ENCODE results near the gene KLHL3. TPM values are rescaled to one million over a fixed set of nuclear protein-coding genes. Genes with fewer than 3 reads are reported as not detected.

KLHL3 gene
- polyA plus RNA-seq, 1 experiment: 2.2 TPM

DNA sequence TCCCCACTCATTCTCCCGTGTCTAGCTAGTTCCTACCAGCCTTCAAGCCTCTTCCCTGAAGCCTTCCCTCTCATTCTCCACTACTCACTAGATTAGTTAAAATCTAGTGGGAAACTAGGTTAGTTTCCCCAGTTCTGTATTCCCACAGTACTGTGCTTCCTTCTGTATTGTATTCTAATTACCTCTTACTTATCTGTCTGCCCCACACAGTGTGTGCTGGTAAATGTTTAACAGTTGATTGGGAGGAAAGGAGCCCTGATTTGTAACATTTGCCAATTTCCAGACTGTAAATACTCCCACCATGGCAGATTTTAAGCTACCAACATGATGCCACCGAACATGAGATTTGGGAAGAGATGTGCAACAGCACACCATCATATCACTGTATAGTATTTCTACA, 8.3 kb downstream of the KLHL3 start:
- Histone ChIP-seq H3K9me3 (ENCODE audit: control insufficient read depth, insufficient read depth, low read length) (no peaks in the 10 kb centered on the region), H3K27me3 (ENCODE audit: control insufficient read depth, insufficient read depth, low read length) (no peaks in the 10 kb centered on the region), H3K4me3 (ENCODE audit: low read depth, low read length) (no peak overlapping the region), H3K27ac (ENCODE audit: low read depth, low read length) (no peak overlapping the region)
- DNase-seq (ENCODE audit: low read depth, low spot score): no peak
- POLR2A ChIA-PET: no interaction called here
- TF ChIP-seq, protein P1, sequence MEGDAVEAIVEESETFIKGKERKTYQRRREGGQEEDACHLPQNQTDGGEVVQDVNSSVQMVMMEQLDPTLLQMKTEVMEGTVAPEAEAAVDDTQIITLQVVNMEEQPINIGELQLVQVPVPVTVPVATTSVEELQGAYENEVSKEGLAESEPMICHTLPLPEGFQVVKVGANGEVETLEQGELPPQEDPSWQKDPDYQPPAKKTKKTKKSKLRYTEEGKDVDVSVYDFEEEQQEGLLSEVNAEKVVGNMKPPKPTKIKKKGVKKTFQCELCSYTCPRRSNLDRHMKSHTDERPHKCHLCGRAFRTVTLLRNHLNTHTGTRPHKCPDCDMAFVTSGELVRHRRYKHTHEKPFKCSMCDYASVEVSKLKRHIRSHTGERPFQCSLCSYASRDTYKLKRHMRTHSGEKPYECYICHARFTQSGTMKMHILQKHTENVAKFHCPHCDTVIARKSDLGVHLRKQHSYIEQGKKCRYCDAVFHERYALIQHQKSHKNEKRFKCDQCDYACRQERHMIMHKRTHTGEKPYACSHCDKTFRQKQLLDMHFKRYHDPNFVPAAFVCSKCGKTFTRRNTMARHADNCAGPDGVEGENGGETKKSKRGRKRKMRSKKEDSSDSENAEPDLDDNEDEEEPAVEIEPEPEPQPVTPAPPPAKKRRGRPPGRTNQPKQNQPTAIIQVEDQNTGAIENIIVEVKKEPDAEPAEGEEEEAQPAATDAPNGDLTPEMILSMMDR (IDR thresholded peaks at IDR 0.05; ENCODE audit: low read depth, low read length): no peak
- CTCF ChIA-PET: interaction anchor here (0.9 to 1.9 kb wide), 3 partner anchors 15 to 98 kb away, joined by 3 to 16 read pairs (median 5); no protein-coding TSS in a partner anchor

DNA sequence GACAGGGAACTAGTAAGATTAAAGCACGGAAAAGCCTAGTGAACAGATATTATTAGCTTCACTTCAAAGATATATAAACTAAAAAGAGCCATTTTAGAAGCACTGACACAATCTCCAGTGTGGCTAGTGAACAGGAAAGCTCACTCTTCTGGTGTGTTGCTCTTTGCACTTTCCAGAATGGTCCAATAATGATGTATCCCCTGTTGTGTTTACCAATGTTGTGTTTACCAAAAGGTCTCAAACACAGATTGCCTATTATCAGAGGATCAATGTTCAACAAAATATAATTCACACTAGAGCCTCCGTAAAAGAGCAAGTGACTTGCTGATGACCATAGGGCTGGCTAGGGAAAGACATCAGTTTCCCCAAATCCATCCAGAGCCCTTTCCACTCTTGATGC, 11.6 kb downstream of the KLHL3 start:
- TF ChIP-seq, protein P1 (IDR thresholded peaks at IDR 0.05; ENCODE audit: low read depth, low read length): no peak
- POLR2A ChIA-PET: no interaction called here
- no peak overlapping the region for H3K4me3 ChIP-seq (ENCODE audit: low read depth, low read length)
- no peak for DNase-seq (ENCODE audit: low read depth, low spot score)
- no peaks in the 10 kb centered on the region for H3K9me3 ChIP-seq (ENCODE audit: control insufficient read depth, insufficient read depth, low read length)
- H3K27me3 ChIP-seq (ENCODE audit: control insufficient read depth, insufficient read depth, low read length): no peaks in the 10 kb centered on the region
- no peak overlapping the region for H3K27ac ChIP-seq (ENCODE audit: low read depth, low read length)
- CTCF ChIA-PET: no interaction called here

DNA sequence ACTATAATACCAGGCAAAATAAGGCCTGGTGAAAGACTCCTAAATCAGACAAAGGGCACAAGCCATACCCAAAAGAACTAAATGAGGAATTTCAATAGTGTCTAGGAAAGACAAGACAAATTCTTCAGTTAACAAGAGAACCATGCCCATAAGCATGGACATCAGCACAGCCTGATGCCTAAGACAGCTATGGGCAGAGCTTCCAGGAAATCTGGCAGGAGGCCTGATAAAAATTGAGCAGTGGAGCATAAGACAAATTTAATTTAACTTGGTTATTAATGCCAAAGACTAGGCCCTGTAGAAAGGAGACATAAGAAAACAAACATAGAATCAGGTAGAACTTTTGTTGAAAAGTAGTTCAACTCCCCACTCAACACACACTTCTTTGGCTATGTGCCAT, 17.3 kb downstream of the KLHL3 start:
- CTCF ChIA-PET: no interaction called here
- H3K4me3 ChIP-seq (ENCODE audit: low read depth, low read length): no peak overlapping the region
- no peaks in the 10 kb centered on the region for H3K9me3 ChIP-seq (ENCODE audit: control insufficient read depth, insufficient read depth, low read length)
- no peaks in the 10 kb centered on the region for H3K27me3 ChIP-seq (ENCODE audit: control insufficient read depth, insufficient read depth, low read length)
- TF ChIP-seq, protein P1 (IDR thresholded peaks at IDR 0.05; ENCODE audit: low read depth, low read length): no peak
- H3K27ac ChIP-seq (ENCODE audit: low read depth, low read length): no peak overlapping the region
- DNase-seq (ENCODE audit: low read depth, low spot score): no peak
- POLR2A ChIA-PET: no interaction called here

DNA sequence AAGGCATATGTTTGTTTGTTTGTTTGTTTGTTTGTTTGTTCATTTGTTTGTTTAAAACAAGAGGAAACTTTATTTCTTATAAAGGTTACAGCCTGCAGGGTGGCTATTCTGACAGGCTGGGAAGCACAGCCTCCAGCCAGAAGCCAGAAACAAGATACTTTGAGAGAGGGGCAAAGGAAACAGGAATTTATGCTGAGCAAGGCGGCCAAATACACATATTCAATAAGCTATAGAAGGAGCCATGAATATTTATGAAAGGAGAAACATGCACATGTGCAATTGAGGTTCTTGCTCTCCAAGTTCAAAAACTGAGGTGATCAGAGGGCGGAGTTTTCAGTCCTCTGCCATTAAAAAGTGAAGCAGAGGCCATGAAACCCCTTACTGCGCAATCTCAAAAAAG, 19.6 kb downstream of the KLHL3 start:
- no peak for DNase-seq (ENCODE audit: low read depth, low spot score)
- TF ChIP-seq, protein P1 (IDR thresholded peaks at IDR 0.05; ENCODE audit: low read depth, low read length): no peak

DNA sequence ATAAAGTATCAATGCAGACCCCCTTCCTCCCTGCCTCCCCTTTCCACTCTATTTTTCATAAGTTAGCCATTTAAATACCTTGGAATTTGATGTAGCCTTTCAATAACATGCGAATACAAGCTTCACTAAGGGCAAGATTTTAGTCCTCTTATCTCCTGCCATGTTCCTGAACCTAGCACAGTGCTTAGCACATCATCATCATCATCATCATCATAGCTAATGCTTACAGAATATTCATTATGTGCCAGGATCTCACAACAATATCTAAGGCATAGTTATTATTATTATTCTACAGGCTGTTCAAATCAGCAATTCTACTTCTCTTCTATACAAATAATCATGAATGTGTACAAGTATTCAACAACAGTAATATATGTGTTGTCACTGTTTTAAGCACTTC, 20.4 kb downstream of the KLHL3 start:
- Histone ChIP-seq H3K4me3 (ENCODE audit: low read depth, low read length) (no peak overlapping the region), H3K27ac (ENCODE audit: low read depth, low read length) (no peak overlapping the region), H3K27me3 (ENCODE audit: control insufficient read depth, insufficient read depth, low read length) (no peaks in the 10 kb centered on the region), H3K9me3 (ENCODE audit: control insufficient read depth, insufficient read depth, low read length) (no peaks in the 10 kb centered on the region)
- CTCF ChIA-PET: interaction anchor here (0.8 to 1.0 kb wide), 2 partner anchors 20 to 55 kb away, joined by 3 read pairs; partner anchors contain the start of gene KLHL3
- no peak for DNase-seq (ENCODE audit: low read depth, low spot score)
- POLR2A ChIA-PET: interaction anchor here (1.4 kb wide), 1 partner anchor 21 kb away, joined by 4 read pairs; no protein-coding TSS in a partner anchor
- TF ChIP-seq, protein P1 (IDR thresholded peaks at IDR 0.05; ENCODE audit: low read depth, low read length): no peak

More for the DNA sequence above, 19.6 kb downstream of the KLHL3 start:
- H3K27me3 ChIP-seq (ENCODE audit: control insufficient read depth, insufficient read depth, low read length): no peaks in the 10 kb centered on the region
- H3K9me3 ChIP-seq (ENCODE audit: control insufficient read depth, insufficient read depth, low read length): no peaks in the 10 kb centered on the region
- H3K27ac ChIP-seq (ENCODE audit: low read depth, low read length): no peak overlapping the region
- CTCF ChIA-PET: interaction anchor here (1.9 kb wide), 1 partner anchor 56 kb away, joined by 8 read pairs; no protein-coding TSS in a partner anchor
- POLR2A ChIA-PET: no interaction called here
- H3K4me3 ChIP-seq (ENCODE audit: low read depth, low read length): no peak overlapping the region
